DMS 273 (cell line): ENCODE measurements around the gene MSI2.

Experiments used
- DNase-seq: peaks from one replicate; lab custom pipeline; 2025; ENCODE audit not compliant: unreplicated experiment; lab: John Stamatoyannopoulos, UW

The MSI2 gene

DNA sequence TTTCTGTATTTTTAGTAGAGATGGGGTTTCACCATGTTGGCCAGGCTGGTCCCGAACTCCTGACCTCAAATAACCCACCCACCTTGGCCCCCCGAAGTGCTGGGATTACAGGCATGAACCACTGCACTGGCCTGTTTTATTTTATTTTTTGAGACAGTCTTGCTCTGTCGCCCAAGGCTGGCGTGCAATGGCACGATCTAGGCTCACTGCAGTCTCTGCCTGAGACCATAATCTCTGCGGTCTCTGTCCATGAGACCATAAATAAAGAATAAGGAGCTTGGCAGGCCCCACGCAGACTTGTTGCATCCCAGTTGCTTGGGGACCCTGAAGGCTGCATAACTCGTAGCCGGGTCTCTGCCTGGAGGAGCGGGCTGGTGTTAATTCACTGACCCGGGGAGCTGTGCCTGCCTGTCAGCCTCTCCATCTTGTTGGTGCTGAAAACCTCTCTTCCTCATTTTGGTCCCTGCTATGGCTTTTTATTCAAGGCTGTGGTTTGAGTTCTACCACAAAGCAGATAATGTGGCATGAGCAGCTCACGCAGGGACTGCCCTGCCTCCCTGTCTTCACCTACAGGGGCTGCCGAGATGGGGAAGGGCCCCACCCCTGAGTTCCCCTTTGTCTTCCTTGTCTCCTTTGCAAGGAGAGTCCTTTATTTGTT is 82.1 kb downstream of the MSI2 start:
- DNase-seq = no peak

DNA sequence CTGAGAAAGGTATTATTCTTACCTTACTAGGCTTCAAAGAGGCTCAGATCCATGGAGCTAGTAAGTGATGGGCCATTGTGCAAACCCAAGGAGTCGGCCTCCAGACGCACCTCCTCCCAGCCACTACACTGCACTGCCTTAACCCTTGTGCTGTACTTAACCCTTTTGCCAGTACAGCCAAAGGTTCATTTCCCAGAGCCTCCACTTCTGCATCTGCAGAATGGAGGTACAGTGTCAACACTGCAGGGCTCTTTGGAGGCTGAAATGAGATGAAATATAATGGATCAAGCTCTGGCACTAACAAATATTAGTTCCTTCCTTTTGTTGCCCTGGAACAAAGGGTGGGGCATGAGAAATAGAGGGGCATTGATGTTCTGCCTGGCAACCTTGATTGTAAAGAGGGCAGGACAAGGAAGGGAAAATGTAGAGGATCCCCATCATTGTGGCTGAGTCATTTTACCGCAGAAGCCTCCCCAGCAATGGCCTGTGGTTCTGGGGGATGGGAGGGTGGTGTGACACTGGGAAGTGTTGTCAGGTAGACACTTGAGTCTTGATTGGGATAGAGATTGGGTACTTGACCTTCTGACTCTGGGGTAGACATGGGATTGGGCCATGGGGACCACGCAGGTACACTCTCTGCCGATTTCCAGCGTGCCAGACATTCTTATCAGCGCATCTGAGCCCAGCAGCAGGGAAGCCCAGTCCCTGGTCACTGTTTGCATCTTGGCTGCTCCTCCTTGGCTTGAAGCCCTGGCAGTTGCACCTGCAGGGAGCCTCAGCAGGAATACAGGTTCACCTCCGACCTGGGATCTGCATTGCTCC is 84.0 kb downstream of the MSI2 start:
- DNase-seq = no peak

DNA sequence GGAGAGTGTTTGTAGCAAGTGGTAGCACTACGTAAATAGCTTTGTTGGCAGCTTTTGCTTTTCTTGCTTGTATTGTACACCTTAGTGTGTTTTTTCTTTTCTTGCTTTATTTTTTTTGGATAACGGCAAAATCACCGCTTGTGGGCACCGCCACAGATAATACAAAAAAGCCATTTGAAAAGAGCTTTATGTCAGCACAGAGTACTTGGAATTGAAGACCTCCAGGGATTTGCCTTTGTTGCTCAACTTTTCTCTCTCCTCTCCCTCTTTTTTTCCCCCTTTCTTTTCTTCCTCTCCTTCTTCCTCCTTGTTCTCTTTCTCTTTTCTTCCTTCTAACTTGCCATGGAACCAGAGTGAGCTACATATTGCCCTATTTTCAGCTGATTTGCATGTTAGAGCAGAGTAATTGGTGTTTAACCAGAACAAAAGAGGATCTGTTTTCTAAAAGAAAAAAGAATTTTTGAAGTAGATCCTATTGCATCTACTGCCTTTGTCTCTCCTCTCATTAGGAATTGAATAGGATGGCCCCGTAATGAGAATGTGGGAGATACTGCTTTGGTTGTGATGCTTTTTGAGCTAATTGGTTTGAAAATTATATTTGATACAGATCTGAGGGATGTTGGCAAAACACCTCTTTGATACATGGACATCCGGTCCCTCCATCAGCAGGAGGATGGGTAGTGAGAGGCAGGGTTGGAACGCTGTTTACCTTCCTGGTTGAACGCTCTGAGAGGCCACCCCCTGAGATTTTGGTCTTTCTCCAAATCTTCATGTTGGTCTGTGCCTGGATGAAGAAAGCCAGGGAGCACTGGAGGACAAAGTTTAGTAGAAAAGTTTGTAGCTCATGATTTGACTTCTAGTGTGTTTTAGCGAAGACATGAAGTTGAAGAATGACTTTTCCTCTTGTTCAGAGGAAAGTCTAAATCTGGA is 85.6 kb downstream of the MSI2 start:
- DNase-seq = no peak

DNA sequence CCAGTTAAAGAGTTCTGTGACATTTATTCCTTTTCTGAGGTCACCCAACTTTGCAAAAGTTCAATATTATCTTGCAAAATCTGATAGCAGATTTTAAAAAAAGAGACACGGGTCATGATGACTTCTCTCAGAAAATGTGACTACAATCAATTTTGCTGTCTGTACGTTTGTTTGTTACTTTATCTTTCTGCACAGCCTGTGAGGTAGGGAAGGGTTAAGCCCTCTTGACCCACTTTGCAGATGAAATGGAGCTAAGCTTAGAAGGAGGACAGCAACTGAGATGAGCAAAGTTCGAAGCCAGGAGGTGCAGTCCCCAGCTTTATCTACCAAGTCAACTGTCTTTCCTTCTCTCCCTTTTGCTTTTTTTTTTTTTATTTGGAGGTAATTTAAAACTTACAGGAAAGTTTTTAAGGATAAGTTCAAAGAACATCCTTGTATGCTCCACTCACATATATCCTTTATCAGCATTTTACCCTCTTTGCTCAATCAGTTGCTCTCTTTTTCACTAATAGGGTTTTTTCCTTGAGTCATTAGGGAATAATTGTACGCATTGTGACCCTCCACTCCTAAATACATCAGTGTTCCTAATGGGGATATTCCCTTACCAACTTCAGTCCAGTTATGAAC is 86.8 kb downstream of the MSI2 start:
- no peak for DNase-seq

DNA sequence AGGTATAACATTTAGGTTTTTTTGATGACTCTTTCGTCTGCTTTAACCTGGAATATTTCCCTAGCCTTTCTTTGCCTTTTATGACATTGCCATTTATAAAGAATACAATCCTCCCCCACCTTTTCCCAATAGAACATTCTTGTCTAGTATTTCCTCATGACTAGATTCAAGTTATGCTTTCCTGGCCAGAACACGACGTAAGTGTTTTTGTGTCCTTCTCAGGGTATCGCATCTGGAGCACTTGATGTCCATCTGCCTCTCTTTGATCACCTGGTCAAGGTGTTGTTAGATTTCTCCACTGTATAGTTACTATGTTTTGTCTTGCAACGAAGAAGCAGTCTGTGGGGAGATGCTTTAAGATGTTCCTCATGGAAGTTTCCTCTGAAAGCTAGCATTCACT is 87.4 kb downstream of the MSI2 start:
- DNase-seq = no peak

DNA sequence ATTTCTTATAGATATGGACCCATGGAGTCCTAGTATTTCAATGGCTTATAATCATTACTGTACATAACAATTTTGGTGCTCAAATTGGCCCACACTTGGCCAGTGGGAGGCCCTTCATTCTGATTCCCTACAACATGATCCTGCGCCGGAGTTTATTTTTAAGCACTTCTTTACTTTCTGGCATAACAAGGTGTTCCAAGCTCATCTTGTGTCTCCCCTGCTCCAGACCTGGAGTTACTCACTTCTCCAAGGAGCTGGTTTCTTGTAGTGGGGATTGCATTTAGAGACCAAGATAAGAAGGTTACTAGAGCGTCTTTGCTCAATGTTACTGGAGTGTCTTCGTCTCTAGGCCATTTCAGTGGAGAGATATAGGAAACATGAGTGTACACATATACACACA is 87.9 kb downstream of the MSI2 start:
- DNase-seq = no peak

DNA sequence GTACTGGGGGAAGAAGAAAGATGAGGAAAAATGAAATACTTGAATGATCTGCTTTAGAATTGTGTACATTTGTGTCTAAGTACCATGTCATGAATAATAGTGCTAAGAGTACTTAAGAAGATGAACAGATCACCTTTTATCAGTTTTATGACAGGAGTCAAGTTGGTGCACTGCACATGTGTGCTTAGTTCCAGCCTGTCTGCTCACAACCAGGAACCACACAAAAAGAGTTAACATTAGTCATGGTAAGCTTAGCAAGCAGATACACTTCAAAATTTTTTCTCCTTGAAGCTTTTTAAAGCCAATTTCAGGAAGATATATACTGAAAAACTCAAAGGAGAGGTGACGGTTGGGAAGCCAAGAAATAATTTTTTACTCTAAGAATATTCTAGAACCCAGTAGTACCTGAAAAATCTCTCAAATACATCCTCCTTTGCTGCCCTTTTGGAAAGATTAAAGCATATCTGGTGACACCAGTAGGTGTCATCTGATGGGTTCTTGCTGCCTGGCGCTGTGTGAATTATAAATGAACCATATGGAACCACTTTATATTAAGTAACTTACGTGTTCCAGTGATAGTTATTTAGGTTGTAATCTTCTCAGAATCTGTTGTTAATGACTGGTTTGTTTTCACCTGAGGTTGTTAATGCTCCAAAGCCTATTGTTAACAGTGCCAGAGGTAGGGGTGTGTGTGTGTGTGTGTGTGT is 93.4 kb downstream of the MSI2 start:
- no peak for DNase-seq

DNA sequence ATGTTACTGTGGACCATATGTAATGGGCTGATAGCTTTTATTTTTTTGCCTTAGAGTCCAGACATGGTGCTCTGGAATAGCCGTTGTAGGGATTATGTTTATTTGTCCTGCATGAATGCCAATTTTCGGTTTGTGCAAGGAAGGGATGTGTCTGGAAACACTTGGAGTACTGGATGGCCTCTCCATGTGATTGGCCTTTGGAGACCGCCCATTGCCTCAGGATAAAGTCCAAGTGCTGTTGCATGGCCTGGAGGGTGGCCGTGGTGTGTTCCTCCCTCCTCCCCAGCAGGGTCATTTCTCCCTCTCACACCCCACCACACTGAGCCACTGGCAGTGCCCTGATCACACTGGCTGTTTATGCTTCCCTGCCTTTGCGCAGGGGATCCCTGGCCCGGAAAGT is 93.9 kb downstream of the MSI2 start:
- DNase-seq = no peak

DNA sequence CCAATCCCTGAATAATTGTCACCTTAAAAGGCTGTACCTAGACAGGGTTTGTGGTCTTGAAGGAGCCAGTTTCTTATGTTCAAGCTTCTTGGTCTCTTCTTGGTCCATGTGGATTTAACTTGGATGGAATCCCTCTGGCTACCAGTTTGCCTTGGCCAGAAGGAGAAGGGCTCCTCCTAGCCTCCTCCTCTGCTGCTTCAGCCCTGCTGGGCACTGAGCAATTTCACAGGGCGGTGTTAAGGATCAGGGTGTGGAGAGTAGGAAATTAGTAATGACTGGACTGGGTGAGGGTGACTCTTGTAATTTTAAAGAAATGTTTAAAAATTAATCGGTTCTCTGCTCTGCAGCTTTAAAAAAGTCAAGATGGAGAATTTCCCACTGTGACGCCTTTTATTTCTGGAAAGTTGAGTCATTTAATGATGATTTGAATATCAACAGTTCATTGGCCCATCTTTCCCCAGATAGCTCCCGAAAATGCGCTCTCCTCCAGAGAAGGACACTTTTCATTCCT is 96.4 kb downstream of the MSI2 start:
- DNase-seq = no peak

DNA sequence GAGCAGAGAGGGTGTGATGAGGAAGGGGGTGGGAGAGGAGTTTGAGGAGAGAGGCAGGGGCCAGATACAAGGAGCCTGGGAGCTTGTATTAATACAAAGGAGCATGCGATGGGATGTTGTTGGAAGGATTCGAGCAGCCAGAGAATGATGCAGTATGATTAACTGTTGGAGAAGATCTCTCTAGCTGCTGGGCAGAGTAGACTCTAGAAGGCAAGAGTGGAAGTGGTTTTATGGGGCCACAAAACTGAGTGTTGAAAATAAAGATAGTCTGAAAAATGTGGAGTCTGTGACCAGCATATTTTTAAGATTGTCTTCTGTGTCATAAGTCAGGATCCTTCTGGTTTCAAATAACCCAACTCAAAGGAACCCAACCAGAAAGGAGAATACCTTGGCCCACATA is 98.3 kb downstream of the MSI2 start:
- no peak for DNase-seq

DNA sequence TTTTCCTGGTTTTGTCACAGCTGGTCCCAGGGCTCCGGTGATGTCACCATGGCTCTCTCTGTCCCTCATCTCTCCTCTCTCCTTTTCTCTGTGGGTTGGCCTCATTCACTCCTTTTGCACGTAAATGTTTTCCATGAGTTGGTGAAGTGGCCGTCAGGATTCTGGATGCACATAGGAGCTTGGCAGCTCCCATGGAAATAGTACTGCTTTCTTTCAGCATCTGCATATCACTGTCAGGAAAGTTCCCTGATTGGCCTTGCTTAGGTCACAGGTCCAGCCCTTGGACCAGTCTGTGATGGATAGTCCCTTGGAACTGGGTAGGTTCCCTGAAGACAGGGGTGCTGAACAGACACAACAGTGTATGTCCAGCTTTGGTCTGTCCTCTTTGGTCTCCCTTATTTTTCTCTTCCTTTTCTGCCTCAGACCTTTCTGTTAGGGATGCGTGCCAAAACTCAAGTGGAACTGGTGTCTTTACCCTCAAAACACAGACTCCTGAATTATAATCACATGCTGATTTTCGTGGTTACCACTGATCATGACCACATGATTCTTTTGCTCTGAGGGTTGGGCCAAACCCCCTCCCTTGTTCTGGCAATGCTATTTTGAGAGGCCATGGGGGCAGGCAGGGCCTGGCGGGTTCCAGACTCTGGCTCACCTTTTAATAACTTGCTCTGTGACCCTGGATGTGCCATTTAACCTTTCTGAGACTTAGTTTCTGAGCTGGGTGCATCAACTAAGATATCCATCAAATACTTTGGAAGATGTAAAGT is 99.0 kb downstream of the MSI2 start:
- DNase-seq = no peak

DNA sequence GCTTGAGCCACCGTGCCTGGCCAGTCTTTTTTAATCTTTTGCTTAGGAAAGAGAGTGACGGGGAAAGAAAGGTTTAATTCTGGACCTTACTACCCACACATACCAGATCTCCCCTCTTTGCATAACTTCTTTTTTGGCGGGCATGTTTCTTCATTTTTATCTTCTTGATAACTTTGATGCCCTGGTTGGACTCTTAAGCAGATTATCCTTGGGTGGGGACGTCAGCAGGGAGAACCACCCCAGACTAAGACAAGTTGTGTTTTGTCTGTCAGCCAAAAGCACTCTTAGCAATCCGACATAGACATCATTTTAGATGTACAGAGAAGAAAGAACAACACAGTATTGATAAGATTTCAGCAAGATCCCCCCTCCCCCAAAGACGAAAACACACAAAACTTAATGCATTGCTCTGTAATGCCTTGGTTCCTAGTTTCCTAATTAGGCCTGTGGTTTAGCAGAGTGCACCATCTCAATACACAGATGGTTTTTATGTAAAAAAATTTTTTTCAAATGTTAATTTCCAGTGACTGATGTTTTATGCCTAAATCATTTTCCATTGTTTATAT is 99.9 kb downstream of the MSI2 start:
- no peak for DNase-seq

DNA sequence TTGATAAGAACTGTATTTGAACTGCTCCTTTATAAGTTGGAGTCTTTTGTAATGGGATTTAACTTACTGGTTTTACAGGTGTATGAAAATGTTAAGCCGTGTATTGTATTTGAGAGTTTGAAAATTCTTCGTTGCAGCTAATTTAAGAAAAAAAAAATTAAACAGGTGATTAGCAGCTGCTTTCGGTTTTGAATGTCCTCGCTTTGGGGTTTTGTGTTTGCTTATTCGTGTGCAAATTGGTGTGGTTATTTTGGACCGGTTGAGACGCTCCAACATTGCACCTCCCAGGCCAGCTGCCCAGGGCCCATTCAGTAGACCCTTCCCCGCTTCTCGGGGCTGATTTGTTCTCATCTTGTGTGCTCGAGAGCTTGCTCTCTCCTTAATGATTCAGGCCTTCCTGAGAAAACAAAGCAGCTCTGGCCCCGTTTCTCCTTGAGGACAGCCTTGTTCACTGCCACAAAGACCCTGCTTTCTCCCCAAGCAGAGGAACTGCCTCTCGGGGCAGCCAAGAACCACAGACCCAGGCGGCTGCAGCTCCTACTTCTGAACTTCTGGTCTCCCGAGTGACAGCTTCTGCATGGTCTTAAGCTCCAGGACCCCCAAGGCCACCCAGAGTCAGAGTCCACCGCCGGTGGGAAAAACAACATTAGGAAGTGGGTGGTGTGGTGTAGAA is 100.5 kb downstream of the MSI2 start:
- DNase-seq = no peak

DNA sequence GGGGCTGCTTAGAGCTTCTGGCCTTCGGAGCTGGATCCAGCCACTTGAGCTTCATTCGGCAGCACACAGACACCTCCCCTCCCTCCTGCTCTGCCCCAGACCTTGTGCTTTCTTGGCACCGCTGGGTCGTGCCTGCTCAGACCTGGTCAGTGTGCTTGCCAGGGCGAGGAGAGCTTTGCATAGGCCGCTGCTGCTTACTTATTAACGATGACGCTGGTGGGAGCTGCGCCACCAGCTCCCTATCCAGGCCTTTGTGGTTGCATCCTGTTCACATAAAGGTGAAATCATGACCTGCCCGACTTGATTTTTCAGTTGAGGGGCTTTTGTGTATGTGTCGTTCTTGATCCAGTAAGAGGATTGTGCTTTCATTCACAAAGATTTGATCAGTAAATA is 101.1 kb downstream of the MSI2 start:
- no peak for DNase-seq

DNA sequence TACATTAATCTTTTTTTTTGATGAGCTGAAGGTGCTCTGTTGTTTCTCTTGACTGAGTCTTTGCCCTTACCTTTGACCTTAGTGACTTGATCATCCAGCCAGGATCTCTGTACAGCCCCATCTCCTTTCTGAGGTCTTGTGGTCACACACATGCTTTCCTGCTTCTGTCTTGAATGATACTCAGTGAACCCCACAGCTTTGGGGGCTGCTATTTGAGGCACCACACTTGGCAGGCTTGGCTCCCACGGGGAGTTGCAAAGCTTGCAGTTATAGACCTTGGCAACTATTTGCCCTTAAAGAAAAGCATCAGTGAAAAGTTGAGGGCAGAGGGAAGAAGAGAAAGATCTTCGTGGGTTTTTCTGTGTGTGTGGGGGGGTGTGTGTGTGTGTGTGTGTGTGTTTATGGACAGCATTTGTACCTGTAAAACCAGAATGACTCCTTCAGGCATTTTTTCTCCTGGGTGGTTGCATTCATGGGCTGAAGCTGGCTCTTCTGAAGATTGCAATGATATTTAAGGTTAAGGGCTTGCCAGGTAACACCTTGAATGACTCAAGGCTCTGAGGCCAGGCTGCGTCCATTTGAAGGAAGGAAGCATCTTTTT is 101.6 kb downstream of the MSI2 start:
- no peak for DNase-seq

DNA sequence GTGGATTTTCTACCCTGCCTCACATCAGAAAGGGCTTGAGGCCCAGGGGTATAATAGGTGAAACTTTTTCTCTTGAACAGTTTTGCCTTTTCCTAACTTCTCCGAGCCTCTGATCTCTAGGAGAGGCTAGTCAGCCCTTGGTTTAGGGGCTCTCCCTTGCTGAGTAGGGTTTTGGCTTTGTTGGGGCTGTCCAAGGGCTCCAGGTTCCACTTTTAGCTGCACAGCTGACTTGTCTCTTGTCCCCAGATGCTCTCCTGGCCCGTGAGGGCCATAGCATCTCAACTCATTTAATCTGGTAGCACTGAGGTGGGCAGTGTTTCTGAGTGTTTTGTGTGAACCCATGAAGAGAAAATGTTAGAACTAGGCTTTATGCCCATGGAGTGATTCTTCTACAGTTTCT is 103.9 kb downstream of the MSI2 start:
- DNase-seq = no peak

DNA sequence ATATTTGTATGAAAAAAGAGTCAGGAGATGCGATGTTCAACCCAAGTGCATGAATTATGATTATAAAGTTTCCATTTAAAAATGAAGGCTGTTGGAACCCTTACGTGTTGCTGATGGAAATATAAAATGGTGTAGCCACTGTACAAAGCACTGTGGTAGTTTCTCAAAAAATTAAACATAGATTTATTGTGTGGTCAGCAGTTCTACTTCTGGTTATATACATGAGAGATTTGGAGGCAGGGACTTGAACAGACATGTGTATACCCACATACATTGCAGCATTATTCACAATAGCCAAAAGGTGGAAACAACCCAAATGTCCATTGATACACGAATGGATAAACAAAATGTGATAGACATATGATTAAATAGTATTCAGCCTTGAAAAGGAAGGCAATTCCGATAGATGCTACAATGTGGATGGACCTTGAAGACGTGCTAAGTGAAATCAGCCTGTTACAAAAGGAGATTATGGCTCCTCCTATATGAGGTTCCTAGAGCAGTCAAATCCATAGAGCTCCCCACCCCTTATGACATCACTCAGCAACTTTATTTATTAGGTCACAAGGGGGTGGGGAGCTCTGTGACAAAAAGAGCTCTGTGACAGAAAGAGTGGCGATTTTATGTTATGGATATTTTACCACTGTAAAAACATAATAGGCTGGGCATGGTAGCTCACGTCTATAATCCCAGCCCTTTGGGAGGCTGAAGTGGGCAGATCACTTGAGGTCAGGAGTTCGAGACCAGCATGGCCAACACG is 106.7 kb downstream of the MSI2 start:
- DNase-seq = no peak

DNA sequence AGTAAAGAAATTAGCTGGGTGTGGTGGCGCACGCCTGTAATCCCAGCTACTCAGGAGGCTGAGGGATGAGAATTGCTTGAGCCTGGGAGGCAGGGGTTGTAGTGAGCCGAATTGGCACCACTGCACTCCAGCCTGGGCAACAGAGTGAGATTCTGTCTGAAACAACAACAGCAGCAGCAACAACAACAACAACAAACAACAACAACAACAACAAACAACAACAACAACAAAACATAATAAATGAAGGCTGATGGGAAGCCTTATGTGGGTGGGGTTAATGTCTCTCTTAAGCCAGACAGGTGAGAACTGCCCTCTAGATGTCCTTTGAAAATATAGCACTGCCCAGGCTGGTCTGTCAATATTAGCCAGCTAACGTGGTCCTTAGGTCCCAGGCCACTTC is 107.3 kb downstream of the MSI2 start:
- DNase-seq = no peak
